Stimulated activated CD8-positive, alpha-beta memory T cell treated with anti-CD3 and anti-CD28 coated beads, Interleukin-7, amount 100 ng/mL, for 48 hours (primary cell): ENCODE measurements around the gene ASTN1.
"Not testable (repeated sequence)": the region's sequence is repeated elsewhere in the genome, so short reads cannot be mapped to it uniquely, and the experiment has no call there.

ENCODE experiments used
- DNase-seq, 2 donors: peaks; one replicate each; pipeline ENCODE4 v3.0.0-alpha.2; 2020; ENCODE audit warnings: low read depth in 1 of 2; ENCODE audit errors: extremely low read depth in 1 of 2

The ASTN1 gene

GRCh38 chr1:177116941-177117340 is 47.6 kb downstream of the ASTN1 start:
- no peak for DNase-seq

GRCh38 chr1:177106614-177107365 is 57.7 kb downstream of the ASTN1 start:
- no peak for DNase-seq

- no peak for DNase-seq
Measured at GRCh38 chr1:177106196-177106595, 58.3 kb downstream of the ASTN1 start.

GRCh38 chr1:177103005-177103852 is 61.3 kb downstream of the ASTN1 start:
- DNase-seq = no peak

DNA sequence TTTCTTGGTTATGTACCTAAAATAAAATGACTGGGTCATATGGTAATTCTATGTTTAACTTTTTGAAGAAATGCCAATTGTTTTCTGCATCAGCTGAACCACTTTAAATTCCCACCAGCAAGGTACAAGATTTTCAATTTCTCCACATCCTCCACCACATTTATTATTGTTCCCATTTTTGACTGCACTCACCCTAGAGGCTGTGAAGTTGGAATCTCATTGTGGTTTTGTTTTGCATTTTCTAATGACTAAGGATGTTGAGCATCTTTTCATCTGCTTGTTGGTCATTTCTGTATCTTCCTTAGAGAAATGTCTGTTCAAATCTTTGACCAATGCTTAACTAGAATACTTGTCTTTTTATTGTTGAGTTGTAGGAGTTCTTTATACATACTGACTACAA is 72.5 kb downstream of the ASTN1 start:
- no peak for DNase-seq

DNA sequence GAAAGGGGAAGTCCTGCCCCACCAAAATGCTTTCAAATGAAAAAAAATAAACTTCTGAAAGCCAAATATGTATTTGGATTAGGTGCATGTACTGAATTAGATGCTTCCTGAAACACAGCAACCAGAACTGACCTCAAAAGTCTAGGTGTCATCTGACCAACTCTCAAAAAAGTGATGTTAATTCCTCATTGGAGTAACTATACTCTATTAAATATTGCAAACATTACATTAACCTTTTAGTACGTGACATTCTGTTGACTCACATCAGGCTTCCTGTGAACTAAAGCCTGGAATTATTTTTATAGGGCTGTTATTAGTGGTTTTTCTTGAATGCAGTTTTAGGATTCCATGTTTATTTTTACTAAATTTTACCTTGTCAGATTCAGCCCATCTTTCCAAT is 73.5 kb downstream of the ASTN1 start:
- no peak for DNase-seq

DNA sequence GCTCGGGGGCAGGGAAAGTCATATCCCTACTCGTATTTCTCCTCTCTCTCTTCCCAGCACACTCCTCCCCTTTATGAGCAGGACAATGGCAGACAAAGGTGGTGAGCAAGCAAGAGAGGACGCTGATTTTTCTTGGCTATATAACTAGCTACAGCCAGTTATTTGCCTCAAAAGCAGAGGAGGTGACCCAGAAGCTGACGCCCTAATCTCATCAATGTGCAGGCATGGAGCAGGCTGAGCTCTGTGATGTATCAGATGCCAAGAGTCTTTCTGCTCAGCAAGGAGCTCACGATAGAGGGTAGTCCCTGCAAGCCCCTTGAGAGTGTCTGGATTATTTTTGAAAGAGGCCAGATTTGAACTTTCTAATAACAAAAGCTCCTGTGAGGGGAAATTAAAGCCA is 75.5 kb downstream of the ASTN1 start:
- DNase-seq = no peak

GRCh38 chr1:177082855-177083693 is 81.4 kb downstream of the ASTN1 start:
- no peak for DNase-seq

DNA sequence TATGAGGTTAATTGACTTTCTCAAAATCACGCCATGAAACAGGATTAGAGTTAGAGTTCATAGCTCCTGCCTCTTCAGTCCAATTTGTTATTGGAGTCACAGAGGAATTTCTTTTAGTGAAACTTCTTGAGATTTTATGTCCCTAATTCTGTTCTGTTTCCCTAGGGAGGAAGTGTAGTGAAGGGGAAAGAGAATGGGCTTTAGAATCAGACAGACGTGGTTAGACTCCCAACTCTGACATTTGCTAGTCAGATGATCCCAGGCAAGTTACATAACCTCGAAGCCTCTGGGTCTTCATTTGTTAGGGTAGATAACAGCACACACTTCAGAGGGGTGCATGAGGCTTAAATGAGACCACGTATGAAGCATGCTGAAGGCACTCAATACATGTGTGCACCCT is 83.9 kb downstream of the ASTN1 start:
- no peak for DNase-seq

GRCh38 chr1:177077734-177078499 is 86.6 kb downstream of the ASTN1 start:
- no peak for DNase-seq

DNA sequence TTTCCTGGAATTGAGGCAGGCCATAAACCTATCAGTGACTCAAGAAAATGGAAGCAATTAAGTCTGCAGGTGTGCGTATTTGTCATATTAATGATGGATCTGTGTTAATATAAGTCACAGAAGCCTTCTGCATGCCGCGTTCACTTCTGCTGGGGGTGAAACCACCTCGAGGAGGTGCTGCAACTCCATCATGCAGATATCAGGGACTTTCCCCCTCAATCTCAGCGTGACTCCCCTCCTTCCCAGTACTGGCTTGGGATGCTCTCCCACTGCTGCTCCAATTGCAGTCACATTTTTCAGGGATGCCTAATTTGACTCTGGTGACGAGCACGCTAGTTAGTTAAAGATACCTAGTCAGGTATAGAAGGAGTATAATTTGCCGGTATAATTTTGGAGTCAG is 87.5 kb downstream of the ASTN1 start:
- DNase-seq = no peak

DNA sequence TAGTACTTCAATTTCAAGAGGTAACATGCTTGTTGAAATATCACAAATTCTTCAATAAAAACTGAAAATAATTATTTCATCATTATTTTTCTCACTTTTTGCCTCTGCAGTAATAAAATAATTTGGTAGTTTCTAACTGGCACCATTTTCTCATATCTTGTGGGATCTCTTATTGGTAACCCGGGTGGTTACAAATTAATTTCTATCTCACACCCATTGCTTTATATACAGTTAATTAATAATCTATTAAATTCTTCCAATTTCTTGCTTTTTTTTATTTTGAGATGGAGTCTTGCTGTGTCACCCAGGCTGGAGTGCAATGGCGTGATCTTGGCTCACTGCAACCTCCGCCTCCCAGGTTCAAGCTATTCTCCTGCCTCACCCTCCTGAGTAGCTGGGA is 89.7 kb downstream of the ASTN1 start:
- not testable (repeated sequence) for DNase-seq

DNA sequence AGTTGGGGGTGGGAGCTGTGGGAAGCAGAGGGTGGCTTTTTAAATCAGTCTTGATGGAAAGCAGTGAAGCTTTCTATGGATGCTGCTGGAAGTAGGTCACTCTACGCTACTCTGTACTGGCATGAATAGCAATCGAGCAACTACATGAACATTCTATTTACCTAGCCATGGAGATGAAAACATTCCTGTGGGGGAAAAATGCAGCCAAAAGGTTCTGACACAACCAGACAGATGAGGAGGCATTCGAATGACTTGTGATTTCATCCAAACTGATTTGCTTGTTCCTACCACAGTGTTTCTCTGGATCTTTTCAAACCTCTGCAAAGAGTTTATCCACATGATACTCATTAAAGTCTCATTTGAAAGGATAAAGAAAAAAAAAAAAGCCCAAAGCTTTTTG is 95.0 kb downstream of the ASTN1 start:
- no peak for DNase-seq

- no peak for DNase-seq
Measured at GRCh38 chr1:177067752-177068410, 96.6 kb downstream of the ASTN1 start.

DNA sequence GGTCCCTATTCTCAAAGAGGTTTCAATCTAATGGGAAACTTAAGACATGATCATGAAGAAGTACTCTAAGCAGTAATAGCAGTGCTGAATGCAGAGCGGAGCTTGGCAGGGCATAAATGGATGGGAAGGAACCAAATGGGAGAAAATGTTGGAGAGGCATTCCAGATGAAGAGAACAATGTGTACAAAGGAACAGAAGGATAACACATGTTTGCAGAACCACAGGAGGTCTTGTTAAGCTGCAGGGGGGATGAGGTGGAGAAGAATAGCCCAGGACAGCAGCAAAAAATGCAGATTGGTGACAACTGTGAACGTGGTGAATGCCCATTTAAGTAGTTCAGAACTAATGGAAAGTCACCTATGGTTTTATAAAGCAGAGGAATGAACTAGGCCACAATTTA is 99.1 kb downstream of the ASTN1 start:
- DNase-seq = no peak

DNA sequence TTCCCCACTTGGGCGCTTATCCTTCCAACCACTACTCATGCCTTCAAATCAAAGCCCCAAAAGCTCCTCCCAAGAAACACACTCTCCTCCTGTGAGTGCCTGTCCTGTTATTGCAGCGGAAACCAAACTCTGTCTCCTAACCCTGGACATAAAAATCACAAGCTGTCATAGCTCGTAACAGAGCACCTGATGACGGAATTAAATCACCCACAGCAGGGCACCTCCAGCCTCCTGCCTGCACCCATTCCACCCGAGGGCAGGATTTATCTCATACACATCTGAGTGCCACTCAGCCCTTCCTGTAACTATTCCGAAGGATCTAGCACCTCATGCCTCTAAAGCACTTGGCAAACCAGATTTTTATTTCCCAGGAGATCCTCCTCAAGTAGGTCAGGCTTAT is 100.9 kb downstream of the ASTN1 start:
- DNase-seq = no peak

DNA sequence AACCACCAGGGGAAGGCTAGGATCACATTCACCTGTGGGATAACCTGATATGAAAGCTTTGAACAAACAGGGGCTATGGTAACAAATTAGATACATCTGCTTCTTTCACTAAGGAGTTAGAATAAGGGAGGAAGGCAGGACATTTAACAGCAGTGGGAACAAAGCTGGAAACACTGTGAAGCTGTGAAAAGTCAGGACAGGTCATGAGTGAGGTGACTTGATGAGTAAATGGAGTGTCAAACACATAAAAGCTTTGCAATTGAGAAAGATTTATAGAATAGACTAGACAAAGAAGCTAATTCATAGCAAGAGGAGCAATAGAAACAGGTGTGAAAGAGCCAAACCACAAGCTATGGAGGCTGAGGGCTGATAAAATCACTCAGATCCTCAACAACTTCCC is 110.0 kb downstream of the ASTN1 start:
- no peak for DNase-seq

GRCh38 chr1:177053648-177054047 is 110.9 kb downstream of the ASTN1 start:
- no peak for DNase-seq

GRCh38 chr1:177048314-177049069 is 116.0 kb downstream of the ASTN1 start:
- no peak for DNase-seq
